Measurements from ENCODE around the gene GTF2F1. TPM values are rescaled to one million over a fixed set of nuclear protein-coding genes. Genes with fewer than 3 reads are reported as not detected.

GTF2F1 gene
- total and polyA plus RNA-seq, 8 donors = 28.3 to 49.3 (median 35.9) TPM

DNA sequence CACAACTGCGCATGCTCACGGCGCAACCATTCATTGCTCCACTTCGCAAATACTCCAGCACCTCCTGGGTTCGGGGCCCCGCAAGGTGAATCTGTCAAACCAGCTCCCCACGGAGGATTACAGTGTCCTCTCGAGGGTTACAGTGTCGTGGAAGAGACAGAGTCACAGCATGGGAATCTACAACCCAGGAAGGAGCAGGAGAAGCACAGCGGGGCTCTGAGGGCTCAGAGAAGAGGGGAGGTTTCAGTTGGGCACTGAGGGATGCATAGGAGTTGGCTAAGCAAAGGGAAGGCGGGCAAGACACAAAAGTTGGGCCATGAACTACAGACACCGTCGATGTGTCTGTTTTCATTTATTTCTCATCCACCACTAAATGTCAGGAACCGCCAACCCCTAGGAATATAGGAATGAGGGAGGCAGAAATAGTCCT is 1.0 kb upstream of the GTF2F1 start:
- DNase-seq (peak in 1 of 6 donors; percentile 86), ATAC-seq (no peak), FAIRE-seq (no peak)
- TF ChIP-seq, protein P1, sequence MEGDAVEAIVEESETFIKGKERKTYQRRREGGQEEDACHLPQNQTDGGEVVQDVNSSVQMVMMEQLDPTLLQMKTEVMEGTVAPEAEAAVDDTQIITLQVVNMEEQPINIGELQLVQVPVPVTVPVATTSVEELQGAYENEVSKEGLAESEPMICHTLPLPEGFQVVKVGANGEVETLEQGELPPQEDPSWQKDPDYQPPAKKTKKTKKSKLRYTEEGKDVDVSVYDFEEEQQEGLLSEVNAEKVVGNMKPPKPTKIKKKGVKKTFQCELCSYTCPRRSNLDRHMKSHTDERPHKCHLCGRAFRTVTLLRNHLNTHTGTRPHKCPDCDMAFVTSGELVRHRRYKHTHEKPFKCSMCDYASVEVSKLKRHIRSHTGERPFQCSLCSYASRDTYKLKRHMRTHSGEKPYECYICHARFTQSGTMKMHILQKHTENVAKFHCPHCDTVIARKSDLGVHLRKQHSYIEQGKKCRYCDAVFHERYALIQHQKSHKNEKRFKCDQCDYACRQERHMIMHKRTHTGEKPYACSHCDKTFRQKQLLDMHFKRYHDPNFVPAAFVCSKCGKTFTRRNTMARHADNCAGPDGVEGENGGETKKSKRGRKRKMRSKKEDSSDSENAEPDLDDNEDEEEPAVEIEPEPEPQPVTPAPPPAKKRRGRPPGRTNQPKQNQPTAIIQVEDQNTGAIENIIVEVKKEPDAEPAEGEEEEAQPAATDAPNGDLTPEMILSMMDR (IDR thresholded peaks at IDR 0.05) = no peak
- H3K4me1 ChIP-seq = peaks cover 0 to 6% (median 0%) of the 10 kb centered on the region in 3 donors
- no peaks in the 10 kb centered on the region for H3K27me3 ChIP-seq
- 28 to 29% methylated on average over 14 of the region's 14 CpGs for WGBS, 2 donors
- peaks cover 0 to 6% (median 3%) of the 10 kb centered on the region in 3 donors for H3K36me3 ChIP-seq
- H3K27ac ChIP-seq = peak overlapping the region; percentile 84 to 94 (median 90)
- peak overlapping the region; percentile 64 to 87 (median 84) for H3K4me3 ChIP-seq
- no peaks in the 10 kb centered on the region for H3K9me3 ChIP-seq
- intact Hi-C loops (cut with DNase I) = no loop called here

DNA sequence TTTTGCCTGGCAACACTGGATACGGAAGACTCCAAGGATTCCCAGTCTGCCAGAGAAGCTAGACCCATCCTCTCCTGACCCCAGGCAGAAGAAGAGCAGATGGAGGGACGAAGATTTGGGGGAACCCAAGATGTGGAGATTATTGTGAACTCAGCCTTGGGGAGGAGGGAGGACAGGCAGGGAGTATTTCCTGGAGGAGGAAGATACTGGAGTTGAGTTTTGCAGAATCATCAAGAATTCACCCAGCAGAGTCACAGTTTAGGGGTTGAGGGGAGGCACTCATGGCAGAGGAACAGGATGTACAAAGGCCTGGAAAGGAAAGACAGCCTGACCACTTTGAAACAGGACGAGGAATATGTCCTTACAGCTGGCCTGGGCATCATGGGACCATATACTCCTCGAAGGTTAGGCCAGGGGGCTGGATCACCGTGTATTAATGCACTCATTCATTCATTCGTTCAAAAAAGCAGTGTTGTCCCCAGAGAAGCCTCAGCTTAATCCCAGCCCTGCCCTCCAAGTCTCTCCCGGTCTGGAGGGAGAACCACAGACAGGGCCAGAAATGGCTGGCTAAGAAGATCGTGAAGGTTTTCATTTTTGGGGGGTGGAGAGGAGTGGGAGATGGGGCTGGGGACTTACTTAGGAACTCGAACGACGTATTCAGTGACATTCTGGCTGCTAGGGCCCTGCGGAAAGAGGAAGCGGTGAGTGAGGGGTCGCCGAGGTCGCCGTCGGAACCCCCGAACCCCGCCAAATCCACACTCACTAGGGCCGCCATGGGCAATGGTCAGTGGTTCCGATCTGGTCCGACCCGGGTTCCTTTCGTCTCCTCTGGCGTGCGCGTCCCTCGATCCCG is 517 bp downstream of the GTF2F1 start:
- FAIRE-seq = no peak
- WGBS, 2 donors = 6 to 8% methylated on average over 26 to 30 of the region's 30 CpGs

DNA sequence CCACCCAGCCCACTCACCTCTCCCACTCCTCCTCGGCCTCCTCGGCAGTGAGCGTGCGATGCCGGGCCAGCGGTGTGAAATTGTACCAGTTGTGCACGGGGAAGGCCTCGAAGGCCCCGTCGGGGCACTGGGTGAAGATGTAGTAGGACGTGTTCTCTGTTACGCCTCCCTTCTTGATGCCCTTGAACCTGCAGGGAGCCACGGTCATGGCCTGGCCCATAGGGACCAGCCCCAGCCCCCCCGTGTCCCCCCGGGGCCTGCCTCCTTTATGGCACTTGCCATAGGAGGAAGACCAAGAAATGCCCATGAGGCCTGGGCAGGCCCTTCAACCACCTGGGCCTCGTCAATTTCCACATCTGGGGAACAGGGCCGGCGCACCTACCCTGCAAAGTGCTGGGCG is 5.6 kb downstream of the GTF2F1 start:
- Histone ChIP-seq H3K4me1 (peaks cover 0 to 5% (median 0%) of the 10 kb centered on the region in 3 donors), H3K9me3 (no peaks in the 10 kb centered on the region), H3K27ac (no peak overlapping the region), H3K36me3 (peaks cover 5 to 52% (median 44%) of the 10 kb centered on the region in 3 donors), H3K4me3 (no peak overlapping the region), H3K27me3 (no peaks in the 10 kb centered on the region)
- intact Hi-C loops (cut with DNase I) = no loop called here
- no peak for ATAC-seq
- no peak for FAIRE-seq
- WGBS, 2 donors = 94 to 95% methylated on average over 19 of the region's 19 CpGs
- TF ChIP-seq, protein P1 (IDR thresholded peaks at IDR 0.05) = no peak
- DNase-seq = no peak

More for the DNA sequence above, 517 bp downstream of the GTF2F1 start:
- H3K4me3 ChIP-seq = peak overlapping the region; percentile 64 to 87 (median 84)
- peak overlapping the region; percentile 84 to 94 (median 90) for H3K27ac ChIP-seq
- peaks cover 0 to 22% (median 15%) of the 10 kb centered on the region in 3 donors for H3K36me3 ChIP-seq
- ATAC-seq = no peak
- intact Hi-C loops (cut with DNase I) = no loop called here
- no peaks in the 10 kb centered on the region for H3K9me3 ChIP-seq
- H3K27me3 ChIP-seq = no peaks in the 10 kb centered on the region
- peaks cover 0 to 6% (median 0%) of the 10 kb centered on the region in 3 donors for H3K4me1 ChIP-seq
- DNase-seq = no peak
- TF ChIP-seq, protein P1 (IDR thresholded peaks at IDR 0.05) = no peak

DNA sequence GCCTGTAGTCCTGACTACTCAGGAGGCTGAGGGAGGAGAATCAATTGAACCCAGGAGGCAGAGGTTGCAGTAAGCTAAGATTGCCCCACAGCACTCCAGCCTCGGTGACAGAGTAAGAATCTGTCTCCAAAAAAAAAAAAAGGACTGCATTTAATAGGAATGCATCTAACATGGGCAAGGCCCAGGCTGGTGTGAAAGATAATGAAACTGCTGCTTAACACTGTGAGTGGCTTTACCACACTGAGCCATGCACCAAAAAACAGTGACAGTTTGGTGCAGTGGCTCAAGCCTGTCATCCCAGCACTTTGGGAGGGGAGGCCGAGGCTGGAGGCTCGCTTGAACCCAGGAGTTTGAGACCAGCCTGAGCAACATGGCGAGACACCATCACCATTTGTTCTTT is 8.6 kb downstream of the GTF2F1 start:
- ATAC-seq (no peak), FAIRE-seq (no peak), DNase-seq (no peak)
- Histone ChIP-seq H3K36me3 (peaks cover 9 to 78% (median 61%) of the 10 kb centered on the region in 3 donors), H3K9me3 (no peaks in the 10 kb centered on the region), H3K27ac (no peak overlapping the region), H3K27me3 (no peaks in the 10 kb centered on the region), H3K4me3 (no peak overlapping the region), H3K4me1 (no peaks in the 10 kb centered on the region)
- TF ChIP-seq, protein P1 (IDR thresholded peaks at IDR 0.05) = no peak
- WGBS, 2 donors = 94 to 95% methylated on average over 4 of the region's 4 CpGs
- intact Hi-C loops (cut with DNase I) = no loop called here

DNA sequence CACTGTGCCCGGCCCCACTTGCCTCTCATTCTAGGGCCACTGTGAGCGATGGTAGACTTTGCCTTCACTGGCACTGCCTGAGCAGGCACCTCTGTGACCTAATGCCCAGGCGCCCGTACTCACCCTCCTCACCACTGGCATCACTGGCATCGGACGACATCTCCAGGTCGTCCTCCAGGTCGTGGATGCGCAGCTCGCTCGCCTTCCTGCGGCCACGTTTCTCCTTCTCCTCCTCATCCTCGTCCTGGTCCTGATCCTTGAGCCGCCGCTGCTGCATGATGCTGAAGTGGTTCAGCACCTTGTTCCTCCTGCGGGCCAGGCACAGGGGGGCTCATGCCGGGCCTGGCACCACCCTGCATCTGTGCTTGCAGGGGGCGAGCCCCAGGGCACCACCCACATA is 9.8 kb downstream of the GTF2F1 start:
- WGBS, 2 donors = 92 to 98% methylated on average over 19 of the region's 19 CpGs
- ATAC-seq (no peak), FAIRE-seq (no peak), DNase-seq (no peak)
- Histone ChIP-seq H3K4me3 (no peak overlapping the region), H3K36me3 (peaks cover 9 to 71% (median 51%) of the 10 kb centered on the region in 3 donors), H3K27me3 (no peaks in the 10 kb centered on the region), H3K27ac (no peak overlapping the region), H3K4me1 (no peaks in the 10 kb centered on the region), H3K9me3 (no peaks in the 10 kb centered on the region)
- intact Hi-C loops (cut with DNase I) = no loop called here
- TF ChIP-seq, protein P1 (IDR thresholded peaks at IDR 0.05) = no peak
